Effector CD4-positive, alpha-beta T cell (primary cell): ENCODE results near the gene SPOPL.
"Not testable (repeated sequence)": the region's sequence is repeated elsewhere in the genome, so short reads cannot be mapped to it uniquely, and the experiment has no call there.

Experiments used
- DNase-seq: peaks from one replicate; pipeline ENCODE4 v3.0.0-alpha.2; 2020

The SPOPL gene

DNA sequence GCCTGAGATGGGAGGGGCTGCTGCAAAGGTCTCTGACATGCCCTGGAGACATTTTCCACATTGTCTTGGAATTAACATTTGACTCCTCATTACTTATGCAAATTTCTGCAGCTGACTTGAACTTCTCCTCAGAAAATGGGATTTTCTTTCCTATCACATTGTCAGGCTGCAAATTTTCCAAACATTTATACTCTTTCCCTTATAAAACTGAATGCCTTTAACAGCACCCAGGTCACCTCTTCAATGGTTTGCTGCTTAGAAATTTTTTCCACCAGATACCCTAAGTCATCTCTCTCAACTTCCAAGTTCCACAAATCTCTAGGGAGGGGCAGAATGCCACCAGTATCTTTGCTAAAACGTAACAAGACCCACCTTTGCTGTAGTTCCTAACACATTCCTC is 22.8 kb downstream of the SPOPL start:
- DNase-seq: not testable (repeated sequence)

GRCh38 chr2:138531913-138532312 is 30.3 kb downstream of the SPOPL start:
- DNase-seq: no peak

GRCh38 chr2:138534791-138535190 is 33.2 kb downstream of the SPOPL start:
- DNase-seq: no peak

GRCh38 chr2:138536302-138536701 is 34.7 kb downstream of the SPOPL start:
- no peak for DNase-seq

GRCh38 chr2:138536740-138537139 is 35.2 kb downstream of the SPOPL start:
- no peak for DNase-seq

GRCh38 chr2:138537170-138537915 is 35.8 kb downstream of the SPOPL start:
- no peak for DNase-seq

DNA sequence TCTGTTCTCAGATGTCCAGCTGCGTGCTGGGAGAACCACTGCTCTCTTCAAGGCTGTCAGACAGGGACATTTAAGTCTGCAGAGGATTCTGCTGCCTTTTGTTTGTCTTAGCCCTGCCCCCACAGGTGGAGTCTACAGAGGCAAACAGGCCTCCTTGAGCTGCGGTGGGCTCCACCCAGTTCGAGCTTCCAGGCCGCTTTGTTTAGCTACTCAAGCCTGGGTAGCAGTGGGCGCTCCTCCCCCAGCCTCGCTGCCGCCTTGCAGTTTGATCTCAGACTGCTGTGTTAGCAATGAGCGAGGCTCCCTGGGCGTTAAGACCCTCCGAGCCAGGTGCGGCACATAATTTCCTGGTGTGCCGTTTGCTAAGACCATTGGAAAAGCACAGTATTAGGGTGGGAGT is 42.6 kb downstream of the SPOPL start:
- DNase-seq: not testable (repeated sequence)

DNA sequence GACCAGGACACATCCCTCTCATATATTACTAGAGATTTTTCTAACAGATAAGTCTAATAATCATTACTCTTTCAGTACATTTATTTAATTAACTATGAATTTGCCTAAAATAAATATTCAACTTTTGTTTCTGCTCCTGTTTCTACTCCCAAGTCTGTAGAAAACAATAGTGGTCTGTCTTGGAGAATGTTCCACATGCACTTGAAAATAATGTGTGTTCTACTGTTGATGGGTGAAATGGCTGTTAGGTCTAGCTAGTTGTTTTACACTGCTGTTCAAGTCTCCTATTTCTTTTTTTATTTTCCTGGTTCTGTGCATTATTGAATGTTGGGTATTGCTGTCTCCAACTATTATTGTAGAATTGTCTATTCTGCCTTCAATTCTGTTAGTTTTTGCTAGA is 47.2 kb downstream of the SPOPL start:
- DNase-seq: no peak

DNA sequence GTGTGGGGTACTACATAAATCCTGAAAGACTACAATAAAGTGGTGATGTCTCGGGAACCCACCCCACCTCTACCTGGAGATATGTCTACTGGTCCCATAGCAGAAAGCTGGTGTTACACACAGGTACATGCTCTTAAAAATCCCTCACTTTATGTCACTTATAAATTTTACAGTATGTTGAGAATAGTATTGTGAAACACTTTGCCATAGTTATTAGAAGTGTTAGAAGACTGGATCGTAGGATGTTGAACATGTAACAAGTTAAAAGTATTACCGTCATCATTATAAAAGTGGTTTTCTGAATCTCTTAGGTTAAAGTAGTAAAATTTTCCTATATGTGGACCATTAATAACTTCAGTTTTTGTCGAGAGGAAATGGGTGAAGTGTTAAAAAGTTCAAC is 48.6 kb downstream of the SPOPL start:
- no peak for DNase-seq

- no peak for DNase-seq
Observed at GRCh38 chr2:138550670-138551287, 49.2 kb downstream of the SPOPL start.

GRCh38 chr2:138554123-138554522 is 52.6 kb downstream of the SPOPL start:
- DNase-seq: no peak

DNA sequence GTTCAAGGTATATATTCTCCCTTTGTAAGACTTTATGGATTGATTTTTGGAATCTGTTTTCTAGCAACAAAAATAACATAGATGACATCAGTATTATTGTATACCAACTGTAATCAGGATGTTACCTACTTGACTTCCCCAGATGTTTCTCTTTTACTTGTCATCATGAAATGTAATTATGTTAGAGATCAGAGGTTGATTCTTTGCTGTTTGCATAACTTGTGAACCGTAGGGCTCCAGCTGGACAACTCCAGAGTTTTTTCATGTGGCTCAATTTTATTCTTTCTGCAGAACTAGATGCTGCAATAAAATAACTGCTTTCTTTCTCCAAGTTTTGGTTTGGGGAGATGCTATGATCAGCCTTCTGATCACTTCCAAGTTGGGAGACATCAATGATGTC is 58.1 kb downstream of the SPOPL start:
- no peak for DNase-seq

DNA sequence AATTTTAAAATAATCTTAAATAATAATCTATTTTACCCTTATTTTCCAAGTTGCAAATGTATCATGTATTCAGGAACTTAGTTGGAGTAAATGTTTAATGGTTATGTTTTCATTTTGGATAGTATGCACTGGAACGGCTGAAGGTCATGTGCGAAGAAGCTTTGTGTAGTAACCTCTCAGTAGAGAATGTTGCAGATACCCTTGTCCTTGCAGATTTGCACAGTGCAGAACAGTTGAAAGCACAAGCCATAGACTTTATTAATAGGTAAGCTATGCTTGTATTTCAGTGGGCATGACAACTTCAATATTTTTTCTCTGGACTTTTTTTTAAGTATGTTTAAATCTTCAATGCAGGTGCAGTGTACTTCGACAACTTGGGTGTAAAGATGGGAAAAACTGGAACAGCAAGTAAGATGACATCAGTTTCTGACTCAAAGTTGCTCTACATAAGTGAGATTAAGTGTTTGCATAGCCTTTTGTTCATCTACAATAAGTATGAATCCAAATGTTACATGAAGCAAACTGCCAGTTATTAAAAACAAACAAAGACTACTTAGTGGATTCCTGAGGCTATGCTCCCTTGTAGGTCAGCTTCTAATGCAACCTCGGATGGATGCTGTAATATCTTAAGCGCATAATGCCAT is 63.1 kb downstream of the SPOPL start:
- DNase-seq: no peak

- no peak for DNase-seq
Observed at GRCh38 chr2:138565230-138565598, 63.6 kb downstream of the SPOPL start.

GRCh38 chr2:138572318-138572717 is 70.7 kb downstream of the SPOPL start:
- DNase-seq: no peak

GRCh38 chr2:138577066-138577465 is 75.5 kb downstream of the SPOPL start:
- no peak for DNase-seq

GRCh38 chr2:138579556-138579955 is 78.0 kb downstream of the SPOPL start:
- DNase-seq: no peak

GRCh38 chr2:138581909-138582308 is 80.3 kb downstream of the SPOPL start:
- DNase-seq: no peak

- no peak for DNase-seq
Observed at GRCh38 chr2:138589663-138590062, 88.1 kb downstream of the SPOPL start.

DNA sequence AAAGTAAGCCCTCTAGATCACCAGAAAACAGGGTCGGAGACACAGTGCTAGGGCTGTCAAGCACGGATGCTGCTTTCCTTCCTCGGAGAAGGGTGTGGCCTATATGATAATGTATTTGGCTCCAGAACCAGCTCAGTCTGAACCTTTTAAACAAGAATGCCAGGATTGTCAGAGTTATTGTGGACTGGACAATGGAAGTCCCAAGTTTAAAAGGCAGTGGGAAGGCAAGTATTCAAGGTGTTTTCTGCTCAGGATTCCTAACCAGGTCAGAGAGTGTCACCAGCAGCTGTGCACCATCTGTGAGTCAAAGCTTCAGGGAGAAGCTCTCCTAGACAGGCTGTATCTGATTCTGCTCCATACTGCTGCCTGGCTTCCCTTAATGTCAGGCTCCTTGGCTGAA is 94.8 kb downstream of the SPOPL start:
- no peak for DNase-seq

DNA sequence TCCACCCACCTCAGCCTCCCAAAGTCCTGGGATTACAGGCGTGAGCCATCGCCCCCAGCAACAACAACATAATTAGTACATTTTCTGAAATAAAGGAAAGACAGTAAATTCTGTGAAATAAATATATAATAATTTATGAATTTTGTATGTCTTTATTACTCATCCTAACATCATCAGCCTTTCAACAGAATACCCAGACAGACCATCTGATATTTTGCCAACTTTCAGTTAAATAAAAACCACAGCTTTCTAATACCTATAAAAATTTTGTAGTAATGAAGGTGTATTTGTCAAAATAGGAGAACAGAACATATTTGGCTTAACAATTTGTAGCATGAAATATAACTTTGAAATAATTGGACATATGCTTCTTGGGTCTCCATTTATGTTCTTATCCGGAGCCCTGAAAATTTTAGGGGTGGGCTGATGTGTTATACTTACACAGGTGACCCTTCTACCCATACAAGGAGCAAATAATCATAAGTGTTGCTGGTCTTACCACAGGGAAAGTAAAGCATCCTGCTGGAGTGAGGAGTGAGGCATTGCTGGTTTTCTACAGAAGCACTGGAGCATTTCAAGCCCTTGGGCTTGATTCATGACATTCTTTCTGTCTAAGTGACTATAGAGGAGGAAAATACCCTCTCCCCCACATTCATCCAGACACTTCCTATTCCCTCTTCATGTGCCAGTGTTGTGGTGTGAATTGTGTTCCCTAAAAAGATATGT is 99.3 kb downstream of the SPOPL start:
- DNase-seq: no peak

DNA sequence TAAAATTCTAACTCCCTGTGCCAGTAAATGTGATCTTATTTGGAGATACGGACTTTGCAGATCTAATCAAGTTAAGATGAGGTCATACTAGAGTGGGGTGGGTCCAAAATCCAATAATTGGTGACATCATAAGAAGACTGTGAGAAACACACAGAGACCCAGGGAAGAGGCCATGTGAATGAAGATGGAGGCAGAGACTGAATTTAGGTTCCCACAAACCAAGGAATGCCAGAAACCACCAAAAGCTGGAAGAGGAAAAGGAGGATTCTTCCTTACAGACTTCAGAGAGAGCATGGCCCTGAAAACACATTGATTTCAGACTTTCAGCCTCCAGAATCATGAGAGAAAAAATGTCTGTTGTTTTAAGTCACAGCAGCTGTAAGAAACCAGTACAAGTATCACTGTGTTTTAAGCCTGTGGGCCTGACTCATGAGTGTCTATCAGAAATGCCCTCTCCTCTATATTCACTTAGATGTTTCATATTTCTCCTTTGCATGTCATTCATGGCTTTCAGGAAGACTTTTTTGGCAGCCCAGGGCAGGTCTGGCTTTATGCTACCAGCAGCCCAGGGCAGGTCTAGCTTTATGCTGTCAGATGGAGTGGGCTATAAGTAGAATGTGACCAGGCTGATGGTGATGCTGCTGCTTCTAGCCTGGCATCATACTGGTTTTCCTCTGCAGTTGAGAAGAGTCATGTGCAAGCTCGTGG is 100.0 kb downstream of the SPOPL start:
- DNase-seq: no peak

DNA sequence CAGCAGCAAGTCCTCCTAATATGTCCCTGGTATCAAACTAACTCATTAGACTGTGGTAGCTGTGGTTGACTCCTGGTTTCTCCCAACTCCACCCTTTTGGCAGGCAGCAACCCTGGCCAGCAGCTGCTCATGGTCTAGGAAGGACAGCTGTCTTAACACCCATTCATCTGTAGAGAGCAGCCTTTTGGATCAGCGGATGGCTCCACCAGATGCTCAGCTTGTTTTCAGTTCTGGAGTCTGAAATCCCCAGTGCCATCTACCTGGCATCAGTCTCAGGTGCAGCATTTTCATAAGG is 100.5 kb downstream of the SPOPL start:
- DNase-seq: no peak
